H1 (cell line): ENCODE results near the gene COL27A1. TPM values are rescaled to one million over a fixed set of nuclear protein-coding genes. Genes with fewer than 3 reads are reported as not detected.

Source experiments
- ASH2L ChIP-seq: fragments of 200-600, 300-600 bp; sonication (generic); IDR thresholded peaks from one replicate; pipeline ENCODE4 v1.7.1; 2017; ENCODE audit warnings: low read length
- BCL11A ChIP-seq, 2 experiments: IDR thresholded peaks; one replicate each; pipeline ENCODE4 v1.6.1; 2011; ENCODE audit warnings: low read depth in 2 of 2, low read length in 2 of 2, mild to moderate bottlenecking in 2 of 2
- CHD2 ChIP-seq: IDR thresholded peaks from 2 replicates; pipeline ENCODE4 v1.6.1; 2012; ENCODE audit warnings: low read length, improper control_type of control experiment
- CTBP2 ChIP-seq: IDR thresholded peaks from 2 replicates; pipeline ENCODE4 v1.7.0; 2011; ENCODE audit warnings: borderline replicate concordance, mild to moderate bottlenecking, moderate library complexity, mixed read lengths, low read length; ENCODE audit not compliant: insufficient read depth, insufficient read length
- EZH2 ChIP-seq: fragments of 200-600 bp; sonication (generic); IDR thresholded peaks from 2 replicates; pipeline ENCODE4 v1.7.1; 2012; ENCODE audit warnings: low read depth, mild to moderate bottlenecking, moderate library complexity, low read length, inconsistent platforms; ENCODE audit not compliant: severe bottlenecking
- MAFK ChIP-seq: IDR thresholded peaks from 2 replicates; pipeline ENCODE4 v1.6.1; 2012; ENCODE audit warnings: low read depth, mild to moderate bottlenecking, improper control_type of control experiment, low read length
- MAX ChIP-seq: IDR thresholded peaks from 2 replicates; pipeline ENCODE4 v1.6.1; 2012; ENCODE audit warnings: inconsistent platforms
- NANOG ChIP-seq: IDR thresholded peaks from 2 replicates; pipeline ENCODE4 v1.6.1; 2011; ENCODE audit warnings: low read length, low read depth, mild to moderate bottlenecking, inconsistent platforms; ENCODE audit not compliant: insufficient read depth, poor library complexity, severe bottlenecking
- PHF8 ChIP-seq: fragments of 200-600 bp; sonication (generic); conservative IDR thresholded peaks from 2 replicates; pipeline ENCODE4 v1.7.1; 2012; ENCODE audit warnings: low read depth, mild to moderate bottlenecking, inconsistent platforms, low read length, moderate library complexity
- POLR2A ChIP-seq, 2 experiments: IDR thresholded peaks; 1 replicate in 1 of 2; 2 replicates in 1 of 2; pipeline ENCODE4 v1.6.1; 2011; ENCODE audit warnings: low read depth in 2 of 2, low read length in 2 of 2, mild to moderate bottlenecking in 2 of 2; ENCODE audit errors: control extremely low read depth in 1 of 2
- RNF2 ChIP-seq: fragments of 200-900, 300-1000 bp; sonication (generic); IDR thresholded peaks from 2 replicates; pipeline ENCODE4 v1.7.1; 2016; ENCODE audit warnings: borderline replicate concordance, low read depth, mild to moderate bottlenecking, antibody characterized with exemption, low read length; ENCODE audit not compliant: poor library complexity, severe bottlenecking; ENCODE audit errors: missing control alignments
- SIRT6 ChIP-seq: IDR thresholded peaks from one replicate; pipeline ENCODE4 v1.7.1; 2012; ENCODE audit warnings: low read length, inconsistent platforms
- SP1 ChIP-seq: IDR thresholded peaks from 2 replicates; pipeline ENCODE4 v1.6.1; 2011; ENCODE audit warnings: low read depth, low read length
- TEAD4 ChIP-seq: IDR thresholded peaks from 2 replicates; pipeline ENCODE4 v1.6.1; 2012; ENCODE audit warnings: low read depth, low read length, inconsistent platforms, mixed read lengths
- polyA plus RNA-seq, 7 experiments: library from polyadenylated mRNA; depleted of rRNA in 3 of 7; stranded (reverse) in 5 of 7; unstranded in 2 of 7; fragments of >200 nt in 5 of 7; fragments of 200-250 nt in 2 of 7; gene quantifications; 1 replicate in 5 of 7; 2 replicates in 1 of 7; 4 replicates in 1 of 7; pipeline versions ENCODE4 v1.2.1 to v1.2.3, GENCODE V29; 2011 to 2013; ENCODE audit warnings: missing spikeins in 2 of 7, mixed read lengths in 2 of 7
- total RNA-seq: library from RNA; stranded (reverse); fragmentation: NEBNext Ultra II Directional; extraction: Animal tissue kit (Norgen Biotek cat#: 25700); gene quantifications from 2 replicates; pipeline ENCODE4 v1.2.1, GENCODE V29; 2021

COL27A1 gene
- total and polyA plus RNA-seq, 2 of the 8 experiments (the other 6 are each of a cell fraction or from before 2014, with no cell fraction given) = 15.1 to 22.8 TPM

- TF ChIP-seq ASH2L (peak; percentile 58), MAX (0 out of 2 replicates have a peak, but pooled peaks have one; percentile 11), POLR2A (IDR thresholded peaks at IDR 0.05; ENCODE audit: control extremely low read depth in 1 of 2, low read depth in 2 of 2, low read length in 2 of 2) (no peak), BCL11A (IDR thresholded peaks at IDR 0.05; ENCODE audit: low read depth in 2 of 2, low read length in 2 of 2) (no peak), SP1 (no peak), TEAD4 (no peak), CHD2 (no peak), RNF2 (no peak), MAFK (no peak), CTBP2 (no peak), EZH2 (no peak), NANOG (no peak), PHF8 (no peak), SIRT6 (no peak)
- TF ChIP-seq, all 59 proteins: peak for 7
These were observed 1.5 kb downstream of the COL27A1 start (continued) for GRCh38 chr9:114156657-114157421.
